Measurements from ENCODE around the gene SEMA4D. TPM values are rescaled to one million over a fixed set of nuclear protein-coding genes. Genes with fewer than 3 reads are reported as not detected.

Gene SEMA4D
- total RNA-seq, 2 donors from 2014 or later: 17.1 to 52.7 TPM

DNA sequence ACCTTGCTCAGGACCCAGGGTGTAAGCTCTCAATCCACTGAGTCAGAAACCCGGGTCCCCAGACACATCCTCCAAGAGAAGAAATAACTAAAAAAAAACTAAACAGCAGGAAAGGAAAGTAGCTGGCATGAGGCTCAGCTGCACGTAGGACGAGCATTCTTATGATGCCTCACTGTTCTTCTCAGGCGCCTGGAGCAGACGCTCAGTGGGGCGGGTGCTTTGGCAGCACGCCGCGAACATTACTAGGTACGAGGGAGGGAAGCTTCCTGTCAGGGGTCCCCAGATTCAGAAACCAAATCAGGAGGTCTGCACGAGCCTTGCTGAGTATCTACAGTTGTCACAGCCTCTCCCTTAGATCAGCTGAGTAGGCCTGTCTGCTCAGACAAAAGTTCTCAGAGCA, 93.8 kb downstream of the SEMA4D start:
- Histone ChIP-seq H3K4me1 (replicated peaks) (no peaks in the 10 kb centered on the region), H3K36me3 (no peaks in the 10 kb centered on the region)
- 91% methylated on average over 11 of the region's 11 CpGs for WGBS

DNA sequence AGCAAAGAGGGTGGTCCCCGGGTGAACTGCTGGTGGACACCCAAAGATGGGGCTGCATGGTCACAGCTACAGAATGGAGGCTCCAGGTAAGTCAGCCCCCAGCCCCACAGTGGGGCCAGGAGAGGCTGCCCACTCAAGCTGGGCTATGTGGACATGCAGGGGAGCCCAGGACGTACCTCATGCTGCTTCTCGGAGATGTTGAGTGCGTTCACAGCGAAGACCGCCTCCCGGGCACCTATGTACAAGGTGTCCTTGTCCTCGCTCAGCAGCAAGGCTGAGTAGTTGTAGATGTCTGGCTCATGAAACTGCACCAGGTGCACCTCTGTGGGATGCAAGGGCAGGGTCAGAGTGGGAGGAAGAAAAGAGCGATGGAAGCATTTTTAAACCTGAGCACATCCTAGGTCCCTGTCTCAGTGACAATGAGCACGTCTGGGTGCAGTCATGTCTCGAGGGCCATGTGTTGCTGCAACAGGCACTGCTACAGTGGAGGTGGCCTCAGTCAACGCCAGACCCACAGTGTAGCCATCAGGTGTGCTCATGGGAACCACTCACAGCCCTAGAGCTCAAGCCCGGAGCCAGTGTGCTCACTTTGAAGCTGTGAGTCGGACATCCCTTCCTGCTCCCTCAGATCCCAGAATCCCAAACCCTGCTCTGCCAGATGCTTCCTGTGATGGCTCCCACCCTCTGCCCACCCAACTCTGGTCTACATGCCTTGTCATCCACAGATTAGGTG, 95.1 kb downstream of the SEMA4D start:
- Histone ChIP-seq H3K36me3 (peaks cover 0 to under 1% of the 10 kb centered on the region in 2 donors), H3K9me3 (no peaks in the 10 kb centered on the region), H3K27me3 (replicated peaks; ENCODE audit: insufficient read depth) (no peaks in the 10 kb centered on the region), H3K27ac (no peak overlapping the region), H3K4me3 (no peak overlapping the region), H3K4me1 (replicated peaks) (no peaks in the 10 kb centered on the region)
- TF ChIP-seq, protein P1, sequence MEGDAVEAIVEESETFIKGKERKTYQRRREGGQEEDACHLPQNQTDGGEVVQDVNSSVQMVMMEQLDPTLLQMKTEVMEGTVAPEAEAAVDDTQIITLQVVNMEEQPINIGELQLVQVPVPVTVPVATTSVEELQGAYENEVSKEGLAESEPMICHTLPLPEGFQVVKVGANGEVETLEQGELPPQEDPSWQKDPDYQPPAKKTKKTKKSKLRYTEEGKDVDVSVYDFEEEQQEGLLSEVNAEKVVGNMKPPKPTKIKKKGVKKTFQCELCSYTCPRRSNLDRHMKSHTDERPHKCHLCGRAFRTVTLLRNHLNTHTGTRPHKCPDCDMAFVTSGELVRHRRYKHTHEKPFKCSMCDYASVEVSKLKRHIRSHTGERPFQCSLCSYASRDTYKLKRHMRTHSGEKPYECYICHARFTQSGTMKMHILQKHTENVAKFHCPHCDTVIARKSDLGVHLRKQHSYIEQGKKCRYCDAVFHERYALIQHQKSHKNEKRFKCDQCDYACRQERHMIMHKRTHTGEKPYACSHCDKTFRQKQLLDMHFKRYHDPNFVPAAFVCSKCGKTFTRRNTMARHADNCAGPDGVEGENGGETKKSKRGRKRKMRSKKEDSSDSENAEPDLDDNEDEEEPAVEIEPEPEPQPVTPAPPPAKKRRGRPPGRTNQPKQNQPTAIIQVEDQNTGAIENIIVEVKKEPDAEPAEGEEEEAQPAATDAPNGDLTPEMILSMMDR (IDR thresholded peaks at IDR 0.05): no peak
- TF ChIP-seq POLR2AphosphoS5 (IDR thresholded peaks at IDR 0.05): no peak
- no peak for TF ChIP-seq POLR2A (IDR thresholded peaks at IDR 0.05)
- intact Hi-C loops (cut with DNase I): no loop called here
- no peak for DNase-seq (ENCODE audit: low spot score)
- 89% methylated on average over 14 of the region's 14 CpGs for WGBS

More for the DNA sequence above, 93.8 kb downstream of the SEMA4D start:
- Histone ChIP-seq H3K27ac (no peak overlapping the region), H3K9me3 (no peaks in the 10 kb centered on the region), H3K27me3 (replicated peaks; ENCODE audit: insufficient read depth) (no peaks in the 10 kb centered on the region), H3K4me3 (no peak overlapping the region)
- intact Hi-C loops (cut with DNase I): no loop called here
- no peak for DNase-seq (ENCODE audit: low spot score)
- TF ChIP-seq, protein P1 (IDR thresholded peaks at IDR 0.05): no peak
- no peak for TF ChIP-seq POLR2A (IDR thresholded peaks at IDR 0.05)
- TF ChIP-seq POLR2AphosphoS5 (IDR thresholded peaks at IDR 0.05): no peak

DNA sequence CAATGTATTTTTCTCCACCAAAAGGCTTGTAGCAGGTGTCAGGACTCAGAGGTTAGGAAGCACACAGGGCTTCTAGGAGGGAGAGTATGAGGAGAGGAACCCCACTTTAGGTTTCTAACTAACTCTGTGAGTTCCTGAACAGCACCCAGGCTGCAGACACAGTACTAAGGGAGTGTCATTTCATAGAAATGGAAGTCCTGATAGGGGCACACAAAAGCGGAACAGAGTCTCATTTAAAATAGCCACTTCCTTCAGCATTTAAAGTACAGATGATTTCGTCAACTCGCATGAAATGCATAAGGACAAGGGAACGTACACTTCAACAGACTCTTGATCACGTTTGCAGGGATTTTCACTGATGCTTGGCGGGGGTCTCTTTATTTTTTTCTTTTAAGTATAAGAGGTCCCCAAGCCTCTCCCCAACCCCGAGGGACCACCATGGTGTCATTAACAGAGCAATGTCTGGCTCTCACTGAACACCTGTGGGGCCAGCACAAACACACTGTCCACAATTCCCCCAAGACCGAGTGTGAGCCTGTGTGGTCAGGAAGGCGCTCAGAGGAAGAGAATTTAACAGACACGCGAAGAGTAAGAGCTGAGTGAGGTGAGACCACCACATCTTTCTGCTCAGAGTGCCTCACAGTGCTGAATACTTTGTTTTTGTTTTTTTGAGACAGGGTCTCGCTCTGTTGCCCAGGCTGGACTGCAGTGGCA, 97.4 kb downstream of the SEMA4D start:
- WGBS: 85% methylated on average over 12 of the region's 12 CpGs
- no peak overlapping the region for H3K27ac ChIP-seq
- no peaks in the 10 kb centered on the region for H3K9me3 ChIP-seq
- TF ChIP-seq POLR2AphosphoS5 (IDR thresholded peaks at IDR 0.05) (no peak), POLR2A (IDR thresholded peaks at IDR 0.05) (no peak)
- TF ChIP-seq, protein P1 (IDR thresholded peaks at IDR 0.05): no peak
- no peaks in the 10 kb centered on the region for H3K4me1 ChIP-seq (replicated peaks)
- peaks cover 4 to 5% of the 10 kb centered on the region in 2 donors for H3K36me3 ChIP-seq
- H3K27me3 ChIP-seq (replicated peaks; ENCODE audit: insufficient read depth): no peaks in the 10 kb centered on the region
- H3K4me3 ChIP-seq: no peak overlapping the region
- intact Hi-C loops (cut with DNase I): no loop called here
- DNase-seq (ENCODE audit: low spot score): no peak

DNA sequence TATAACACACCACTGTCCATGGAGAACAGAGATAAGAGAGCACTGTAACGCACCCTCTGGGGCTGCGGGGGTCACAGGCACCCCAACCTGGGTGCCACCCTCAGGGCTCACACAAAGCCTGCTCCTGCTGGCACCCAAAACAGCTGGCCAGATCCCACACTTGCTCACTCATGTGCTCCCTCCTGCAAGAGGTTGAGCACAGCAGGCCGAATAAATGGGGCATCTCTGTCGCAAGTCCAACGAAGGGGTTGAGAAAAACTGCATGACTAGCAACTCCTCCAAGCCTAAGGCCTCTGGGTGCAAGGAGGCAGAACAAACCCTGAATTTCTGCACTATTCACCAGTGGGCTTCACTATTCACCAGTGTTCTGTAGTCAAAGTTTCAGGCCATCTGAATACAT, 99.3 kb downstream of the SEMA4D start:
- H3K36me3 ChIP-seq: peaks cover 4 to 5% of the 10 kb centered on the region in 2 donors
- intact Hi-C loops (cut with DNase I): no loop called here
- 96% methylated on average over 5 of the region's 5 CpGs for WGBS
- H3K27me3 ChIP-seq (replicated peaks; ENCODE audit: insufficient read depth): no peaks in the 10 kb centered on the region
- H3K27ac ChIP-seq: no peak overlapping the region
- DNase-seq (ENCODE audit: low spot score): no peak
- H3K9me3 ChIP-seq: no peaks in the 10 kb centered on the region
- H3K4me1 ChIP-seq (replicated peaks): no peaks in the 10 kb centered on the region
- TF ChIP-seq, protein P1 (IDR thresholded peaks at IDR 0.05): no peak
- TF ChIP-seq POLR2AphosphoS5 (IDR thresholded peaks at IDR 0.05) (no peak), POLR2A (IDR thresholded peaks at IDR 0.05) (no peak)
- H3K4me3 ChIP-seq: no peak overlapping the region

Data from prostate gland (tissue), 2 donors.